IMR-90 (cell line): ENCODE results near the gene CLDN18. TPM values are rescaled to one million over a fixed set of nuclear protein-coding genes. Genes with fewer than 3 reads are reported as not detected.
A peak's percentile ranks its signal among the peaks of the same experiment; 100 is the strongest.

Experiments
- ATAC-seq: fragments of 200-7000 bp; cut with Tn5 transposase; 2 replicates; pipeline ENCODE4 v1.9.1; 2020; ENCODE audit warnings: low read depth, mild to moderate bottlenecking, moderate library complexity
- BruUV-seq: library from RNA; stranded (reverse); fragments of 400-500 nt; replicated peaks from 2 replicates; lab custom pipeline; 2021; lab: Mats Ljungman, UMichigan
- CTCF ChIA-PET: fragments of 300-600 bp; formaldehyde crosslinking; extraction: SDS; loops from one replicate; lab custom pipeline; 2021; ENCODE audit warnings: antibody characterized with exemption; lab: Yijun Ruan, JAX
- POLR2A ChIA-PET: fragments of 300-600 bp; sonication (Branson Sonifier 250); formaldehyde crosslinking; loops from one replicate; lab custom pipeline; 2022; ENCODE audit warnings: antibody characterized with exemption; ENCODE audit not compliant: unreplicated experiment; lab: Charles Lee
- DNase-seq: peaks from one replicate; pipeline ENCODE4 v3.0.0; 2013
- H2AFZ ChIP-seq: replicated peaks from 2 replicates; pipeline ENCODE3; 2013; ENCODE audit warnings: low read length, mild to moderate bottlenecking; ENCODE audit not compliant: poor library complexity
- H2AK5ac ChIP-seq: 2 replicates; pipeline ENCODE4 v1.6.1; 2013; ENCODE audit warnings: low read depth, low read length, inconsistent platforms
- H2AK9ac ChIP-seq: replicated peaks from 2 replicates; pipeline ENCODE3; 2013; ENCODE audit warnings: mild to moderate bottlenecking, low read depth, low read length, moderate library complexity; ENCODE audit not compliant: poor library complexity
- H2BK120ac ChIP-seq: 2 replicates; pipeline ENCODE4 v1.6.1; 2013; ENCODE audit warnings: low read depth, low read length, inconsistent platforms
- H2BK15ac ChIP-seq: 3 replicates; pipeline ENCODE4 v1.6.1; 2013; ENCODE audit warnings: low read depth, low read length, inconsistent platforms
- H2BK20ac ChIP-seq: 2 replicates; pipeline ENCODE4 v1.6.1; 2013; ENCODE audit warnings: low read depth, mild to moderate bottlenecking, inconsistent platforms, low read length, moderate library complexity
- H2BK5ac ChIP-seq: 2 replicates; pipeline ENCODE4 v1.6.1; 2013; ENCODE audit warnings: mild to moderate bottlenecking, low read depth, low read length, inconsistent platforms; ENCODE audit not compliant: poor library complexity, severe bottlenecking
- H3K14ac ChIP-seq: replicated peaks from 2 replicates; pipeline ENCODE4 v1.6.1; 2013; ENCODE audit warnings: low read depth, low read length, inconsistent platforms
- H3K18ac ChIP-seq: 2 replicates; pipeline ENCODE4 v1.6.1; 2013; ENCODE audit warnings: low read depth, low read length, control low read depth
- H3K23ac ChIP-seq: 2 replicates; pipeline ENCODE4 v1.6.1; 2013; ENCODE audit warnings: low read depth, low read length, inconsistent platforms
- H3K27ac ChIP-seq: 2 replicates; pipeline ENCODE4 v1.5.1; 2013; ENCODE audit warnings: mild to moderate bottlenecking, control low read depth, low read length; ENCODE audit not compliant: insufficient read depth
- H3K27me3 ChIP-seq: 2 replicates; pipeline ENCODE4 v1.6.1; 2013; ENCODE audit warnings: low read length; ENCODE audit not compliant: control insufficient read depth, insufficient read depth
- H3K36me3 ChIP-seq: 2 replicates; pipeline ENCODE4 v1.6.1; 2013; ENCODE audit warnings: low read length, mixed read lengths; ENCODE audit not compliant: control insufficient read depth, insufficient read depth
- H3K4ac ChIP-seq: 2 replicates; pipeline ENCODE4 v1.6.1; 2013; ENCODE audit warnings: low read depth, low read length, inconsistent platforms
- H3K4me1 ChIP-seq: 2 replicates; pipeline ENCODE4 v1.6.1; 2013; ENCODE audit warnings: low read length, mixed read lengths; ENCODE audit not compliant: control insufficient read depth, insufficient read depth
- H3K4me2 ChIP-seq: 2 replicates; pipeline ENCODE4 v1.6.1; 2013; ENCODE audit warnings: low read depth, mild to moderate bottlenecking, control low read depth, low read length, moderate library complexity
- H3K4me3 ChIP-seq: 2 replicates; pipeline ENCODE4 v1.5.1; 2013; ENCODE audit warnings: low read depth, mild to moderate bottlenecking, control low read depth, low read length, moderate library complexity; ENCODE audit not compliant: insufficient read depth
- H3K56ac ChIP-seq: 2 replicates; pipeline ENCODE4 v1.6.1; 2013; ENCODE audit warnings: low read length, inconsistent platforms; ENCODE audit not compliant: insufficient read depth; ENCODE audit errors: extremely low read depth
- H3K79me1 ChIP-seq, 2 experiments: 2 replicates each; pipeline ENCODE4 v1.6.1; 2013; ENCODE audit warnings: low read length in 2 of 2, inconsistent platforms in 1 of 2, low read depth in 1 of 2
- H3K9ac ChIP-seq: 2 replicates; pipeline ENCODE4 v1.6.1; 2013; ENCODE audit warnings: low read depth, low read length, control low read depth
- H3K9me1 ChIP-seq: 2 replicates; pipeline ENCODE4 v1.6.1; 2013; ENCODE audit warnings: low read length, inconsistent platforms; ENCODE audit not compliant: insufficient read depth
- H3K9me3 ChIP-seq: 2 replicates; pipeline ENCODE4 v1.6.1; 2013; ENCODE audit warnings: low read length; ENCODE audit not compliant: control insufficient read depth, insufficient read depth
- H4K20me1 ChIP-seq: 2 replicates; pipeline ENCODE4 v1.6.1; 2013; ENCODE audit warnings: low read length, inconsistent platforms; ENCODE audit not compliant: insufficient read depth
- H4K5ac ChIP-seq: 2 replicates; pipeline ENCODE4 v1.6.1; 2013; ENCODE audit warnings: mild to moderate bottlenecking, low read depth, low read length, control low read depth
- H4K8ac ChIP-seq, 2 experiments: 2 replicates each; pipeline ENCODE4 v1.6.1; 2013; ENCODE audit warnings: low read depth in 2 of 2, low read length in 2 of 2, control low read depth in 1 of 2, inconsistent platforms in 1 of 2
- H4K91ac ChIP-seq: 2 replicates; pipeline ENCODE4 v1.6.1; 2013; ENCODE audit warnings: low read depth, low read length, inconsistent platforms; ENCODE audit not compliant: insufficient read depth
- BHLHE40 ChIP-seq: fragments of 150-350 bp; IDR thresholded peaks from 2 replicates; pipeline ENCODE4 v1.6.1; 2016; ENCODE audit warnings: mild to moderate bottlenecking, low read depth, low read length
- CEBPB ChIP-seq: IDR thresholded peaks from 2 replicates; pipeline ENCODE4 v1.6.1; 2012; ENCODE audit warnings: low read depth, low read length, improper control_type of control experiment
- CHD1 ChIP-seq: IDR thresholded peaks from 2 replicates; pipeline ENCODE4 v1.6.1; 2012; ENCODE audit warnings: low read depth, low read length, improper control_type of control experiment
- FOS ChIP-seq: fragments of 150-350 bp; IDR thresholded peaks from 2 replicates; pipeline ENCODE4 v1.6.1; 2016; ENCODE audit warnings: low read depth, low read length
- MAFK ChIP-seq: IDR thresholded peaks from 2 replicates; pipeline ENCODE4 v1.6.1; 2012; ENCODE audit warnings: low read depth, low read length, improper control_type of control experiment
- NFE2L2 ChIP-seq: fragments of 150-350 bp; IDR thresholded peaks from 2 replicates; pipeline ENCODE4 v1.6.1; 2016; ENCODE audit warnings: low read depth, mild to moderate bottlenecking, low read length
- POLR2A ChIP-seq: IDR thresholded peaks from 2 replicates; pipeline ENCODE4 v1.6.1; 2012; ENCODE audit warnings: mild to moderate bottlenecking, low read depth, low read length
- RCOR1 ChIP-seq: IDR thresholded peaks from 2 replicates; pipeline ENCODE4 v1.6.1; 2012; ENCODE audit warnings: mild to moderate bottlenecking, low read length, improper control_type of control experiment; ENCODE audit not compliant: insufficient replicate concordance
- SMC3 ChIP-seq: fragments of 150-350 bp; IDR thresholded peaks from 2 replicates; pipeline ENCODE4 v1.6.1; 2016; ENCODE audit warnings: low read depth, mild to moderate bottlenecking, antibody characterized with exemption, low read length, moderate library complexity
- dilution Hi-C: fragments of 300-500 bp; cut with HindIII; formaldehyde crosslinking; loops from one replicate; pipeline ENCODE4 v1.14.3; 2018; ENCODE audit warnings: low sequenced_read_pairs; ENCODE audit not compliant: unreplicated experiment
- in situ Hi-C: fragments of 300-500 bp; cut with MboI; formaldehyde crosslinking; loops from 3 replicates; pipeline ENCODE4 v1.14.3; 2019; ENCODE audit warnings: low sequenced_read_pairs, inconsistent platforms, mixed read lengths
- intact Hi-C: fragments of 100-400 bp; cut with micrococcal nuclease; formaldehyde crosslinking; loops from 2 replicates; pipeline ENCODE4 v1.10.0; 2022
- polyA plus RNA-seq, 3 experiments: library from polyadenylated mRNA; depleted of rRNA; stranded (reverse); fragments of >200 nt; gene quantifications; 2 replicates each; pipeline ENCODE4 v1.2.3, GENCODE V29; 2012; ENCODE audit warnings: low replicate concordance in 1 of 3
- total RNA-seq: library from RNA; depleted of rRNA; stranded (reverse); fragments of >200 nt; gene quantifications from 2 replicates; pipeline ENCODE4 v1.2.3, GENCODE V29; 2012
- TF ChIP-seq, protein P1 (sequence below): fragments of 150-350 bp; IDR thresholded peaks from 2 replicates; pipeline ENCODE4 v1.6.1; 2017; ENCODE audit warnings: mild to moderate bottlenecking, antibody characterized with exemption, low read length, low read depth
- TF ChIP-seq, protein P2 (sequence below): fragments of 150-350 bp; IDR thresholded peaks from 2 replicates; pipeline ENCODE4 v1.6.1; 2016; ENCODE audit warnings: low read depth, mild to moderate bottlenecking, low read length, moderate library complexity, borderline replicate concordance

Gene CLDN18
- total and polyA plus RNA-seq, 2 of the 4 experiments (the other 2 are of a cell fraction), result not detected

DNA sequence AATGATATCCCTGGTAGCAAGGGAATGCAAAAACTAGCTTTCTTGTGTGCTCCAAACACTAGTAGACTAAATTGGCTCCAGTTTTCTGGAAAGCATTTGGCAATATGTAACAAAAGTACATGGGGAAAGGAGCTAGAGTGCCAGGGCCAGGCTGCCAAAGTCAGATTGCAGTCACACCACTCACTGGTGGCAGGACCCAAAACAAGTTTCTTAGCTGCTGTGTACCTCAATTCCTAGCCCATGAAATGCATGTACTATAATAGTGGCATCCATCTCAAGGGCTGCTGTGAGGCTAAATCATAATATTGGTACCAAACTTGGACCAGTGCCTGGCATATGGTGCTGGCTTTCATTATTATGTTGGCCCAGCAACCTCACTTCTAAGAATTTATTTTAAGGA lies 49.3 kb downstream of the CLDN18 start:
- H2AFZ ChIP-seq, result no peak overlapping the region
- H4K5ac ChIP-seq, result no peak overlapping the region
- POLR2A ChIA-PET, result interaction anchor here (1.1 kb wide), 1 partner anchor 56 kb away, joined by 5 read pairs; the partner anchor contains the start of gene DZIP1L
- H2BK20ac ChIP-seq, result no peak overlapping the region
- H4K20me1 ChIP-seq, result peaks cover 11% of the 10 kb centered on the region; the same call in 1 of the 2 replicates
- no peak overlapping the region for H3K56ac ChIP-seq
- H3K27me3 ChIP-seq, result no peaks in the 10 kb centered on the region
- H2BK120ac ChIP-seq, result no peak overlapping the region
- CTCF ChIA-PET, result no interaction called here
- ATAC-seq, result no peak
- dilution Hi-C loops, result no loop called here
- no peak overlapping the region for H2BK5ac ChIP-seq
- no peak overlapping the region for H3K4me2 ChIP-seq
- H2AK5ac ChIP-seq, result no peak overlapping the region
- H4K8ac ChIP-seq, result no peak overlapping the region
- peaks cover 4 to 23% of the 10 kb centered on the region in 2 experiments; a peak in 3 of 4 replicates for H3K79me1 ChIP-seq
- H3K18ac ChIP-seq, result no peak overlapping the region
- no peak overlapping the region for H4K91ac ChIP-seq
- H3K4me3 ChIP-seq, result no peak overlapping the region
- H3K9ac ChIP-seq, result no peak overlapping the region
- peaks cover 18% of the 10 kb centered on the region for H3K4me1 ChIP-seq
- no peak overlapping the region for H2BK15ac ChIP-seq
- DNase-seq, result no peak
- peaks cover 23% of the 10 kb centered on the region for H3K36me3 ChIP-seq
- no peak overlapping the region for H3K4ac ChIP-seq
- intact Hi-C loops, result loop anchor here (10.0 kb wide), 1 partner anchor 264 kb away; no protein-coding TSS in a partner anchor
- H3K27ac ChIP-seq, result no peak overlapping the region
- no peak overlapping the region for H2AK9ac ChIP-seq
- H3K23ac ChIP-seq, result peak overlapping the region; percentile 51; the same call in 1 of the 2 replicates
- in situ Hi-C loops, result no loop called here
- no peaks in the 10 kb centered on the region for H3K9me3 ChIP-seq
- H3K9me1 ChIP-seq, result peaks cover 10% of the 10 kb centered on the region; the same call in 1 of the 2 replicates
- BruUV-seq, result no TSS peak
- no peak for TF ChIP-seq RCOR1
- no peak for TF ChIP-seq BHLHE40
- no peak for TF ChIP-seq NFE2L2
- TF ChIP-seq CHD1, result no peak
- TF ChIP-seq, protein P1, sequence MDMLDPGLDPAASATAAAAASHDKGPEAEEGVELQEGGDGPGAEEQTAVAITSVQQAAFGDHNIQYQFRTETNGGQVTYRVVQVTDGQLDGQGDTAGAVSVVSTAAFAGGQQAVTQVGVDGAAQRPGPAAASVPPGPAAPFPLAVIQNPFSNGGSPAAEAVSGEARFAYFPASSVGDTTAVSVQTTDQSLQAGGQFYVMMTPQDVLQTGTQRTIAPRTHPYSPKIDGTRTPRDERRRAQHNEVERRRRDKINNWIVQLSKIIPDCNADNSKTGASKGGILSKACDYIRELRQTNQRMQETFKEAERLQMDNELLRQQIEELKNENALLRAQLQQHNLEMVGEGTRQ, result no peak
- no peak for TF ChIP-seq CEBPB
- TF ChIP-seq MAFK, result no peak
- TF ChIP-seq, protein P2, sequence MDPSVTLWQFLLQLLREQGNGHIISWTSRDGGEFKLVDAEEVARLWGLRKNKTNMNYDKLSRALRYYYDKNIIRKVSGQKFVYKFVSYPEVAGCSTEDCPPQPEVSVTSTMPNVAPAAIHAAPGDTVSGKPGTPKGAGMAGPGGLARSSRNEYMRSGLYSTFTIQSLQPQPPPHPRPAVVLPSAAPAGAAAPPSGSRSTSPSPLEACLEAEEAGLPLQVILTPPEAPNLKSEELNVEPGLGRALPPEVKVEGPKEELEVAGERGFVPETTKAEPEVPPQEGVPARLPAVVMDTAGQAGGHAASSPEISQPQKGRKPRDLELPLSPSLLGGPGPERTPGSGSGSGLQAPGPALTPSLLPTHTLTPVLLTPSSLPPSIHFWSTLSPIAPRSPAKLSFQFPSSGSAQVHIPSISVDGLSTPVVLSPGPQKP, result no peak
- TF ChIP-seq SMC3, result no peak
- no peak for TF ChIP-seq POLR2A
- no peak for TF ChIP-seq FOS
- no peak overlapping the region for H3K14ac ChIP-seq
